ENCODE data around the gene PRKACG.

The PRKACG gene

GRCh38 chr9:68999393-69000105 is 14.4 kb downstream of the PRKACG start:
- H3K36me3 Mint-ChIP-seq (ENCODE audit: low read depth), result no peaks in the 10 kb centered on the region
- H3K27me3 Mint-ChIP-seq (ENCODE audit: low read depth), result peaks cover 23% of the 10 kb centered on the region
- peak overlapping the region in 2 of 3 experiments; percentile 72 to 87 for H3K27ac Mint-ChIP-seq
- H3K9me3 Mint-ChIP-seq, result no peaks in the 10 kb centered on the region
- peak; percentile 78 to 80 (median 79) for TF ChIP-seq CTCF (IDR thresholded peaks at IDR 0.05; ENCODE audit: unreplicated experiment in 3 of 3)
- H3K4me1 Mint-ChIP-seq, result peaks cover 24% of the 10 kb centered on the region
- no peak overlapping the region for H3K4me3 Mint-ChIP-seq

- Mint-ChIP-seq H3K36me3 (ENCODE audit: low read depth) (no peaks in the 10 kb centered on the region), H3K4me3 (no peak overlapping the region)
- no peak for TF ChIP-seq CTCF (IDR thresholded peaks at IDR 0.05; ENCODE audit: unreplicated experiment in 3 of 3)
Measured at GRCh38 chr9:68998812-68999211, 15.1 kb downstream of the PRKACG start.

GRCh38 chr9:68998385-68998784 is 15.5 kb downstream of the PRKACG start:
- TF ChIP-seq CTCF (IDR thresholded peaks at IDR 0.05; ENCODE audit: unreplicated experiment in 3 of 3), result no peak
- Mint-ChIP-seq H3K9me3 (no peaks in the 10 kb centered on the region), H3K27ac (peak overlapping the region in 2 of 3 experiments; percentile 86 to 87)

More at GRCh38 chr9:68998812-68999211, 15.1 kb downstream of the PRKACG start:
- no peaks in the 10 kb centered on the region for H3K9me3 Mint-ChIP-seq
- peaks cover 23% of the 10 kb centered on the region for H3K27me3 Mint-ChIP-seq (ENCODE audit: low read depth)
- H3K4me1 Mint-ChIP-seq, result peaks cover 24% of the 10 kb centered on the region
- peak overlapping the region in 1 of 3 experiments; percentile 87 for H3K27ac Mint-ChIP-seq

GRCh38 chr9:68997666-68998065 is 16.2 kb downstream of the PRKACG start:
- peaks cover 24% of the 10 kb centered on the region for H3K4me1 Mint-ChIP-seq
- H3K27ac Mint-ChIP-seq, result peak overlapping the region in 1 of 3 experiments; percentile 24
- H3K36me3 Mint-ChIP-seq (ENCODE audit: low read depth), result no peaks in the 10 kb centered on the region
- no peak overlapping the region for H3K4me3 Mint-ChIP-seq
- H3K27me3 Mint-ChIP-seq (ENCODE audit: low read depth), result peaks cover 23% of the 10 kb centered on the region
- no peak for TF ChIP-seq CTCF (IDR thresholded peaks at IDR 0.05; ENCODE audit: unreplicated experiment in 3 of 3)
- H3K9me3 Mint-ChIP-seq, result no peaks in the 10 kb centered on the region

More at GRCh38 chr9:68998385-68998784, 15.5 kb downstream of the PRKACG start:
- peaks cover 24% of the 10 kb centered on the region for H3K4me1 Mint-ChIP-seq
- H3K36me3 Mint-ChIP-seq (ENCODE audit: low read depth), result no peaks in the 10 kb centered on the region
- H3K4me3 Mint-ChIP-seq, result no peak overlapping the region
- H3K27me3 Mint-ChIP-seq (ENCODE audit: low read depth), result peaks cover 23% of the 10 kb centered on the region

GRCh38 chr9:68996462-68996861 is 17.5 kb downstream of the PRKACG start:
- peaks cover 18% of the 10 kb centered on the region for H3K27me3 Mint-ChIP-seq (ENCODE audit: low read depth)
- H3K4me1 Mint-ChIP-seq, result peaks cover 24% of the 10 kb centered on the region
- no peak for TF ChIP-seq CTCF (IDR thresholded peaks at IDR 0.05; ENCODE audit: unreplicated experiment in 3 of 3)
- no peak overlapping the region for H3K27ac Mint-ChIP-seq
- H3K36me3 Mint-ChIP-seq (ENCODE audit: low read depth), result no peaks in the 10 kb centered on the region
- no peaks in the 10 kb centered on the region for H3K9me3 Mint-ChIP-seq
- H3K4me3 Mint-ChIP-seq, result no peak overlapping the region

- Mint-ChIP-seq H3K27ac (no peak overlapping the region), H3K4me1 (peaks cover 24% of the 10 kb centered on the region), H3K27me3 (ENCODE audit: low read depth) (peaks cover 18% of the 10 kb centered on the region), H3K9me3 (no peaks in the 10 kb centered on the region), H3K4me3 (no peak overlapping the region), H3K36me3 (ENCODE audit: low read depth) (no peaks in the 10 kb centered on the region)
- no peak for TF ChIP-seq CTCF (IDR thresholded peaks at IDR 0.05; ENCODE audit: unreplicated experiment in 3 of 3)
Measured at GRCh38 chr9:68995776-68996175, 18.1 kb downstream of the PRKACG start.

Data from nephron (organoid).